Measurements from ENCODE around the gene ST3GAL4. TPM values are rescaled to one million over a fixed set of nuclear protein-coding genes. Genes with fewer than 3 reads are reported as not detected.

Gene ST3GAL4
- total RNA-seq, 1 donor from 2014 or later = 15.6 TPM

GRCh38 chr11:126460417-126461095 lies 105.1 kb downstream of the ST3GAL4 start:
- Mint-ChIP-seq H3K36me3 (no peaks in the 10 kb centered on the region), H3K27ac (no peak overlapping the region), H3K9me3 (peaks cover 2% of the 10 kb centered on the region), H3K4me3 (no peak overlapping the region), H3K4me1 (peaks cover 8% of the 10 kb centered on the region), H3K27me3 (ENCODE audit: low read depth) (peaks cover 65% of the 10 kb centered on the region)
- no peak for TF ChIP-seq CTCF (IDR thresholded peaks at IDR 0.05; ENCODE audit: unreplicated experiment)
- DNase-seq (ENCODE audit: low spot score in 2 of 2, unreplicated experiment in 2 of 2) = no peak

DNA sequence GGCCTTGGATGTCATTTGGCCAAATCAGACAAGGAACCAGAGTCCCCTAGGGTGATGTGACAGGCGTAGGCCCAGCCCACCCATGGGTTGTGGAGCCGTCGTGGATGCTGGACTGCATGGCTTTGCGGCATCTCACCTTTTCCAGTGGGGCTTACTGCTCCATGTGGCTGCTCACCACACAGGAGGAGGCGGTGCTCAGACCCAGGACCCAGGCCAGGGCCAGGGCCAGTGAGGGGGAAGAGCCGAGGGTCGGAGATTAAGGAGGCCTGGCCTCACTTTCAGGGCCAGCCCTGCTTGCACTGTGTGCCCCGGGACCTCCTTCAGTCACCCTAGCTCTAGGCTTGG lies 105.6 kb downstream of the ST3GAL4 start:
- TF ChIP-seq CTCF (IDR thresholded peaks at IDR 0.05; ENCODE audit: unreplicated experiment) = no peak
- Mint-ChIP-seq H3K27me3 (ENCODE audit: low read depth) (peaks cover 68% of the 10 kb centered on the region), H3K4me3 (no peak overlapping the region), H3K36me3 (no peaks in the 10 kb centered on the region), H3K9me3 (peaks cover 2% of the 10 kb centered on the region), H3K4me1 (peaks cover 13% of the 10 kb centered on the region), H3K27ac (no peak overlapping the region)
- no peak for DNase-seq (ENCODE audit: low spot score in 2 of 2, unreplicated experiment in 2 of 2)

GRCh38 chr11:126461996-126462395 lies 106.5 kb downstream of the ST3GAL4 start:
- Mint-ChIP-seq H3K4me1 (peaks cover 17% of the 10 kb centered on the region), H3K9me3 (peaks cover 2% of the 10 kb centered on the region), H3K27me3 (ENCODE audit: low read depth) (peaks cover 73% of the 10 kb centered on the region), H3K4me3 (no peak overlapping the region), H3K27ac (no peak overlapping the region), H3K36me3 (no peaks in the 10 kb centered on the region)
- TF ChIP-seq CTCF (IDR thresholded peaks at IDR 0.05; ENCODE audit: unreplicated experiment) = no peak
- no peak for DNase-seq (ENCODE audit: low spot score in 2 of 2, unreplicated experiment in 2 of 2)

DNA sequence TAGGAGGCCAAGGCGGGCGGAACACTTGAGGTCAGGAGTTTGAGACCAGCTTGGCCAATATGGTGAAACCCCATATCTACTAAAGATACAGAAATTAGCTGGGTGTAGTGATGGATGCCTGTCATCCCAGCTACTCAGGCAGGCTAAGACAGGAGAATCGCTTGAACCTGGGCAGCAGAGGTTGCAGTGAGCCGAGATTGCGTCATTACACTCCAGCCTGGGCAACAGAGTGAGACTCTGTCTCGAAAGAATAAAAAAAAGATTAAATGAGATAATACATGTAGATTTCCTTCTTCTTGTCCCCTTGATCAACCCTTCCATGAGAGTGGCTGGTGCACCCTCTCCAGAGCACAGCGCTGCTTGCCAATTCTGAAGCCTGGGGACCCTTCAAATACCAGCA lies 106.9 kb downstream of the ST3GAL4 start:
- Mint-ChIP-seq H3K4me3 (no peak overlapping the region), H3K27me3 (ENCODE audit: low read depth) (peaks cover 73% of the 10 kb centered on the region), H3K9me3 (peaks cover 2% of the 10 kb centered on the region), H3K36me3 (no peaks in the 10 kb centered on the region), H3K4me1 (peaks cover 17% of the 10 kb centered on the region), H3K27ac (no peak overlapping the region)
- TF ChIP-seq CTCF (IDR thresholded peaks at IDR 0.05; ENCODE audit: unreplicated experiment) = no peak
- no peak for DNase-seq (ENCODE audit: low spot score in 2 of 2, unreplicated experiment in 2 of 2)

Other genes with a start within 250 kb of the ST3GAL4 start
- gene RPUSD4, start 144.0 kb upstream of the ST3GAL4 start, total RNA-seq = 41.6 to 42.7 TPM (median 42.0 TPM) in 3 replicates
- 20.3 to 23.9 TPM (median 20.7 TPM) in 3 replicates for gene FAM118B, start 143.9 kb upstream of the ST3GAL4 start, total RNA-seq
- 85.7 to 90.9 TPM (median 86.7 TPM) in 3 replicates for gene SRPRA, start 86.8 kb upstream of the ST3GAL4 start, total RNA-seq
- 44.5 to 50.7 TPM (median 48.6 TPM) in 3 replicates for gene FOXRED1, start 86.5 kb upstream of the ST3GAL4 start, total RNA-seq
- gene TIRAP, start 72.6 kb upstream of the ST3GAL4 start, total RNA-seq = 9.2 to 10.2 TPM (median 10.0 TPM) in 3 replicates
- 8.1 to 9.1 TPM (median 8.8 TPM) in 3 replicates for gene DCPS, start 51.6 kb upstream of the ST3GAL4 start, total RNA-seq